NCI-H1092 (cell line): ENCODE results near the gene SHC2.
"Not testable (repeated sequence)": the region's sequence is repeated elsewhere in the genome, so short reads cannot be mapped to it uniquely, and the experiment has no call there.

ENCODE experiments used
- DNase-seq: peaks from one replicate; lab custom pipeline; 2025; lab: John Stamatoyannopoulos, UW

SHC2 gene

GRCh38 chr19:406135-406781, 54.6 kb downstream of the SHC2 start:
- DNase-seq = no peak

DNA sequence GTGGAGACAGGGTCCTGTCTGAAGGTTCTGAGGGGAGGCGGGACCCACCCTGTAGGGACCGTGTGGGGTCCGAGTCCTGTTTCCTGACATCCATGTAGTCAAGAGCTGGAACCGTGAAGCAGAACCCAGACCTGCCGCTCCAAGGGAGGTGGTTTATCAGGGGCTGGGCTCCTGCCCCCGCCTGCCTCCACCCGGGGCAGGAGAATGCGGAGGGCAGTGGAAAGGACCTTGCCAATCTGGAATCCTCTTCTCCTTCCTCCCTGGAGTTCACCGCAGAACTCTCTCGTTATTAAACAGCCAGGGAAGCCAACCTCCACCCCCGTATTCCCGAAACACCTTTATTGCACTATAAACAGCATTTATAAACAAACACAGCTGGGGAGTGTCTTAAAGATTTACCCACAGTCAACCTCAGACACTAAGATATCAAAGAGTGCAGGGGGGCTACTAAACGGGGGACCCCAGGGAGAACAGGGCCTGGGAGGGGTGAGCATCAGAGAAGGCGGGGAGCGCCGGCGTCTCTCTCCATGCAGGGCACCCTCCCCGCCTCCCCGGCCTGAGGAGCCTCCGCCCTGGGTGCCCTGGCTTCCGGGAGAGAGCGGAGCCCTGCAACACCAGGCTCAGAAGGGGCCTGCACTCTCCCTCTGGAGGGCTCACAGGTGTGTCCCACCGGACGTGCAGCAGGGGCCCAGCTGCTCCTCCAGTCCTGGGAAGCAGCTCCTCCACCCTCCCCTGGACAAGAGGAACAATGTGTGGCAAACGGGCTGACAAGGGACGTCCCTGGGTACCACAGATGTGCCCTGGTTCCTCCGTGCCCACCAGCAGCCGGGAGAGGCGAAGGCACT, 55.5 kb downstream of the SHC2 start:
- DNase-seq = no peak

- DNase-seq = peak; percentile 65
Observed at GRCh38 chr19:403221-404027, 57.4 kb downstream of the SHC2 start.

- no peak for DNase-seq
Observed at GRCh38 chr19:402786-403185, 58.0 kb downstream of the SHC2 start.

GRCh38 chr19:401866-402511, 58.8 kb downstream of the SHC2 start:
- DNase-seq = no peak

DNA sequence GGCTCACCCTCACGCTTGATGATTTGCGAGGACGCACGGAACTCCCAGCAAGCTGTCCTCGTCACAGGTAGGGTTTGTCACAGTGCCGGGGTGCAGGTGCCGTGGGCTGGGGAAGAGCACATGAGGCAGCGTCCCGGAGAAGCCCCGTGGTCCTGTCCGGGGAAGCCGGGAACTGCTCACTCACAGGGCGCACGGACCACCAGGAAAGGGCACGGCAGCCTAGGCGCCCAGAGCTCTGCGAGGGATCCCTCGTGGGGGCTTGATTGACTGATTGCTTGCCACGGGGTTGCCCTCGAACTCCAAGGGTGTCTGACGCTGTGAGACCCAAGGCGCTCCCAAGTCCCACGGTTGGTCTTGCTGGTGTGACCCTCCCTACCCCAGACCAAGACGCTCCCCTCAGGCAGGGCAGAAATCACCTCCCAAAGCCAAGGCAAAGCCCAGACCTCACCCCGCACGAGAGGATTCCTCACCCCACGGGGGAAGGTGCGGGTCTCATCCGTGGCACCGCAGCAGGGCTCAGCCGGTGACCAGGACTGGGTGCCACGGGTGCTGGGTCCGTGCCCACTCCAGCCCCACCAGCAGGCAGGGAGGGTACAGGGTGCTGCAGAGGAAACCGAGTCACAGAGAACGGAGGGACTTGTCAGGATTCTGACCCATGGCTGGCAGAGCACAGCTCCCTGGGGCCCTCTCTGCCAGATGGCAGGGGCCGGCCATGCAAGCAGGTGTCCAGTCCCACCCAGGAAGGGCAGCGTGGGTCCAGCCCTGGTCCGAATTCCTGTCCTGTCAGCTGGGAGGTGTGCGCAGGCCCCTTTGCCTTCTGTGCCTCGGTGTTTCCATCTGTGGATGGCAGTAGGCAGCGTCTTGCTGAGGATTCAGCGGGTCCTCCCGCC, 59.6 kb downstream of the SHC2 start:
- no peak for DNase-seq

DNA sequence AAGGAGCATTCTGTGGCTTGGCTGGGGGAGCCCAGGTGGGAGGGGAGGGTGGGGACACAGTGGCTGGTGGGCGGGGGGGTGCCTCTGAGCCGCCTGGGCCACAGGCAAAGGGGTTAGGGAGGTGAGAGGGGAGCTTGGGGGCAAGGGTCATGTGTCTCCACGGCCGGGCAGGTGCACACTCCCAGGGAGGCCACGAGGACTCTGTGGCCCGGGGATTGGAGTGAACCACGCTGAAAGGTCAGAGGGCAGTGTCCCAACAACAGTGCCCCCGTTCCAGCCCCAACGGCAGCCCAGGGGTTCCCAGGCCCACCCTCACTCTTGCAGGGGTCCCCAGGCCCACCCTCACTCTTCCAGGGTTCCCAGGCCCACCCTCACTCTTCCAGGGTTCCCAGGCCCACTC, 61.5 kb downstream of the SHC2 start:
- DNase-seq = no peak

DNA sequence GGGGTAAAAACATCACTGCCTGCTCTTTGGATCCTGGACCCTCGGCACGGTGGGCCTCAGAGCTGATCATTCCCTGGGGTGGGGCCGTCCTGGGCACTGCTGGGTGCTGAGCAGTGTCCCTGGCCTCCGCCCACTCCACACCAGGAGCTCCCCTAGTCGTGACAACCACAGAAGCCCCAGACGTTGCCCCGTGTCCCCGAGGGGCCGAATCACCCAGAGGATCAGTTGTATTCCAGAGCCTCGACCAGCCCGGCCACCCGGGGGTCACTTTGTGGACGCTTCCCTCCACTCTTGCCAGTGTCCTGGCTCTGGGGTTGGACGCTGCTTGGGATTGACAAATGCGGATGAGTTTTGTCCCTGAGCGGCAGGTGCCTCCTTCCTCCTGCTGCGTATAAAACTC, 62.1 kb downstream of the SHC2 start:
- DNase-seq = no peak

DNA sequence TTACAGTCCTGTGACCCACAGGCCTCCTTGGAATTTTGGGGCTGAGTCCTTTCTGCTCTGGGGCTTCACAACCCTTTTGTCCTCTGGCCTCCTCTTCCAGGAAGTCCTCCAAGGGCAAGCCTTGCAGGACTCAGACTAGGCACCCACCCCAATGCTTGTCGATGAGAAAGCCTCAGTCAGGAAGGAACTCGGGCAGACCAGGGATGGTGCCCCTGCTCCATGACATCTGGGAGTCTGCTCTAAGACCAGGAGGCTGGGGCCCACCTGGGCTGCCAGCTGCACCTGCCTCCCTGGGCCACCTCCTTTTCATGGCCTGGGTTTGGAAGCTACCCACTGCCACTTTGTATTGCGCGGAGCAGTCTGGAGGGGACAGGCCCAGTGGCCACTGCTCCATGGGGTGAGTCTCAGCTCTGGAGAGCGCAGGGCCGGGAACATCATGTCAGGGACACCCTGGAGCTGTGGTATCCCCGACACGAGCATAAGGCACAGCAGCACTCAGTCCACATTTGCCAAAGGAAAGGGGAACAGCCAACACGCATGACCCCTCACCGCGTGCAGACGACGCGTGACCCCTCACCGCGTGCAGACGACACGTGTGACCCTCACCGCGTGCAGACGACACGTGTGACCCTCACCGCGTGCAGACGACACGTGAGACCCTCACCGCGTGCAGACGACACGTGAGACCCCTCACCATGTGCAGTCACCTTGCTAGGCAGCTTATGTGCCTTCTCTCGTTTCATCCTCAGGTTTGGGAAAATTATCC, 62.7 kb downstream of the SHC2 start:
- DNase-seq = no peak

DNA sequence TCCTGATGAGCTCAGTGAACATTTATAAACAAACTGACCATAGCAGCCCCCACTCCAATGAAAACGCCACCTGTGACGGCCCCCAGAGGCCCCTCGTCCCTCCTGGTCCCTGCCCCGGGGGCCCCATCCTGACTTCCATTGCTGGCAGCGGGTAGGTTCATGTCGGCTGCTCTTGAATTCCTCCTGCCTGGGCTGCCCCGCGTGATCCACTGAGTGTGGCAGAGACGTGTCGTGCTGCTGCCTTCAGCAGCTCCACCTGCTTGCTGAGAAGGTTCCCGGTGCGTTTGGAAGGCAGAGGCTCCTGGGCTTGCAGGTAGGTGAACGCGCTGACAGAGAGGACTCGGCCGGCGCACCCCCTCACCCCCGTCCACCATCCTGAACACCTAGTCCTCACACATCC, 63.5 kb downstream of the SHC2 start:
- no peak for DNase-seq

- no peak for DNase-seq
Observed at GRCh38 chr19:395467-395866, 65.4 kb downstream of the SHC2 start.

DNA sequence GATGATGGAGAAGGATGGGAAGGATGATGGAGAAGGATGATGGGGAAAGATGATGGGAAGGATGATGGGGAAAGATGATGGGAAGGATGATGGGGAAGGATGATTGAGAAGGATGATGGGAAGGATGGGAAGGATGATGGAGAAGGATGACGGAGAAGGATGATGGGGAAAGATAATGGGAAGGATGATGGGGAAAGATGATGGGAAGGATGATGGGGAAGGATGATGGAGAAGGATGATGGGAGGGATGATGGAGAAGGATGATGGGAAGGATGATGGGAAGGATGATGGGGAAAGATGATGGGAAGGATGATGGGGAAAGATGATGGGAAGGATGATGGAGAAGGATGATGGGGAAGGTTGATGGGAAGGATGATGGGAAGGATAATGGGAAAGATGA, 66.0 kb downstream of the SHC2 start:
- not testable (repeated sequence) for DNase-seq

GRCh38 chr19:393560-393959, 67.3 kb downstream of the SHC2 start:
- DNase-seq = not testable (repeated sequence)

GRCh38 chr19:392375-392970, 68.4 kb downstream of the SHC2 start:
- DNase-seq = no peak

DNA sequence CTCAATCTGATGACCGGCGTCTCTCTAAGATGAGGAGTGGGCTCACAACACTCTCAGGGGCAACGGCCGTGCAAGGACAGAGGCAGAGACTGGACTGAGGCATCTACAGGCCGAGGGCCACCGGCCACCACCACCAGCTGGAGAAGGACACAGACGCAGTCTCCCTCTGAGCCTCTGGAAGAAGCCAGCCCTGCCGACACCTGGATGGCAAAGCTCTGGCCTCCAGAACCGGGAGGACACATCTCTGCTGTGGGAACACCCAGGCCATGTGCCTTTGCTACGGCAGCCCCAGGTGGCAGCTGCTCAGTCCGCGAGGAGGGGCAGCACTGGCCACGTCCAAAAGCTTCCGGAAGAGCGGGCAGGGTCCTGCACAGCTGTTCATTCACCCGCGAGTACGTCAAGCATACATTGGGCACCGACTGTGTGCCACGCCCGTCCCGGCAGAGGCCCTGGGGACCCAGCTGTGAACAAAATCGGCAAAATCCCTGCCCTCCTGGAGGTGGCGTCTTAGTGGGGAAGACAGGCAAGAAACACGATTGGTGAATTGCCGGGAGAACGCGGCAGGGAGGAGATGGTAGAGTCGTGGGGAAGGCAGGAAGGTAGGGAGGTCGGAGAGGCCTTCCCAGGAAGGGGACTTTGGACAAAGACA, 69.0 kb downstream of the SHC2 start:
- no peak for DNase-seq

- no peak for DNase-seq
Observed at GRCh38 chr19:391207-391557, 69.7 kb downstream of the SHC2 start.

DNA sequence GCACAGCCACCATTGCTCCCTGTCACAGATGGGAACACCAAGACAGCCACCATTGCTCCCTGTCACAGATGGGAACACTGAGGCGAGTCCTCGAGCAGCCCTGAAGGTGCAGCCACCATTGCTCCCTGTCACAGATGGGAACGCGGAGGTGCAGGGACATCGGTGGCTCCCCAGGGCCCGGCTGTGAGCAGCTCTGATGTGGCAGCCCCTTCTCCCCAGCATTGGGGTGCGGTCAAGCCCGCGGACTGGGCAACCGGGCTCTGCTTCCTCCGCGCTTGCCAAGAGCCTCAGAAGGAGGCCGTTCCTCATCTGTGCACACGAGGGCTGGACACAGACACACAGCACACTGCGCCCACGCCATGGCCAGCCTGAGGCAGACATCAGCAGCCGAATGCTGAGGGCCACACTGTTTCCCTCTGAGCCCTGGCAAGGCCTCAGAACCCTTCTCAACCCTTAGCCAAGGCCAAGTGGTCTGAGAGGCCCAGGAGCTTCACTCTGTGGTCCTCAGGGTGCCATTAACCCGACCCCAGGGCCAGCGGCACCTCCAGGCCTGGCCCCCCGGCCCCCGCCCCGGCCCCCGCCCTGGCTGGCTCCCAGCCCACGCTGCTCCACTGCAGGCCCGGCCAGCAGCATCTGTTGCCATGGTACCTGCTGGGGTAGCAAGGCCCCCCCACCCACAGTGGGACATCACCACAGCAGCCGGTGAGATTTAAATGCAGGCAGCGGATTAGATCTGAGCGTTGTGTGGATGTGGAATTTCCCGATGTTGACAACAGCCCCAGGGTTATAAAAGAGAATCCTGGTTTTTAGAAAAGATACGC, 70.2 kb downstream of the SHC2 start:
- no peak for DNase-seq

DNA sequence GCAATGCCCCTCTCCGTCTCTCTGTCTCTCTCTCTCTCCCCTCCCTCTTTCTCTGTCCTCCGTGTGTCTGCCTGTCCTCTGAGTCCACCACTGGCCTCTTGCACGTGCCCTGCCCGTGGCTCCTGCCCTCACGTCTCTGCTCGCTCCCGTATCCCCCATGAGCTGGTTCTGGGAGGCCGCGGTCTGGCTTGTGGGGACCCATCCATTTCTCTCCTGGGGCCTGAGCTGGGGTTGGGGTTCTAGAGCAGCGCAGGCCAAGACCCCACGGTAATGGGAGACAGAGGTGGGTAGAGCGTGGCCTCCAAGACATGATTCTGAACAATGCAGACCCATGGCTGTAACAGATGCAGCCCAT, 70.9 kb downstream of the SHC2 start:
- DNase-seq = no peak
